ENCODE results near the gene BRPF1.

DNA sequence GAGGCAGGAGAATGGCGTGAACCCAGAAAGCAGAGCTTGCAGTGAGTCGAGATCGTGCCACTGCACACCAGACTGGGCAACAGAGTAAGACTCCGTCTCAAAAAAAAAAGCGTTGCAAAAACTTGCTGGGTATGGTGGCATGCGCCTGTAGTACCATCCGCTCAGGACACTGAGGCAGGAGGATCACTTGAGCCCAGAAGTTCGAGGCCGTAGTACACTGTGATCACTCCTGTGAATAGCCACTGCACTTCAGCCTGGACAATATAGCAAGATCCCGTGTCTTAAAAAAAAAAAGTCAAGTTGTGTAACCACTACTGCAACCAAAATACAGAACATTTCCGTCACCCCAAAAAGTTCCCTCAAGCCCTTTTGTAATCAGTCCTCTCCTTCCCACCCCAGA is 62.9 kb downstream of the BRPF1 start:
- no peak for TF ChIP-seq EZH2phosphoT487 (conservative IDR thresholded peaks at IDR 0.05; ENCODE audit: low read length)
- TF ChIP-seq, protein P1, sequence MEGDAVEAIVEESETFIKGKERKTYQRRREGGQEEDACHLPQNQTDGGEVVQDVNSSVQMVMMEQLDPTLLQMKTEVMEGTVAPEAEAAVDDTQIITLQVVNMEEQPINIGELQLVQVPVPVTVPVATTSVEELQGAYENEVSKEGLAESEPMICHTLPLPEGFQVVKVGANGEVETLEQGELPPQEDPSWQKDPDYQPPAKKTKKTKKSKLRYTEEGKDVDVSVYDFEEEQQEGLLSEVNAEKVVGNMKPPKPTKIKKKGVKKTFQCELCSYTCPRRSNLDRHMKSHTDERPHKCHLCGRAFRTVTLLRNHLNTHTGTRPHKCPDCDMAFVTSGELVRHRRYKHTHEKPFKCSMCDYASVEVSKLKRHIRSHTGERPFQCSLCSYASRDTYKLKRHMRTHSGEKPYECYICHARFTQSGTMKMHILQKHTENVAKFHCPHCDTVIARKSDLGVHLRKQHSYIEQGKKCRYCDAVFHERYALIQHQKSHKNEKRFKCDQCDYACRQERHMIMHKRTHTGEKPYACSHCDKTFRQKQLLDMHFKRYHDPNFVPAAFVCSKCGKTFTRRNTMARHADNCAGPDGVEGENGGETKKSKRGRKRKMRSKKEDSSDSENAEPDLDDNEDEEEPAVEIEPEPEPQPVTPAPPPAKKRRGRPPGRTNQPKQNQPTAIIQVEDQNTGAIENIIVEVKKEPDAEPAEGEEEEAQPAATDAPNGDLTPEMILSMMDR (IDR thresholded peaks at IDR 0.05; ENCODE audit: insufficient read depth, low read length, poor library complexity, severe bottlenecking) = no peak
